MM.1S (cell line): ENCODE data around the gene CEP85.

ENCODE experiments used
- DNase-seq: peaks from one replicate; pipeline ENCODE4 v3.0.0-alpha.2; 2015
- H2AFZ ChIP-seq: fragments of 300-600 bp; sonication (generic); 2 replicates; pipeline ENCODE4 v1.6.0; 2016; ENCODE audit warnings: antibody characterized with exemption, low read length
- H3F3A ChIP-seq: fragments of 300-600 bp; sonication (generic); 2 replicates; pipeline ENCODE4 v1.6.1; 2016; ENCODE audit warnings: mild to moderate bottlenecking, antibody characterized with exemption, low read length, moderate library complexity, mixed read lengths; ENCODE audit not compliant: insufficient read depth
- H3K27ac ChIP-seq: fragments of 300-600 bp; sonication (generic); 2 replicates; pipeline ENCODE4 v1.5.1; 2016; ENCODE audit warnings: mild to moderate bottlenecking, low read length
- H3K27me3 ChIP-seq: fragments of 300-600 bp; sonication (generic); replicated peaks from 2 replicates; pipeline ENCODE4 v1.6.0; 2016; ENCODE audit warnings: low read length; ENCODE audit not compliant: insufficient read depth
- H3K36me3 ChIP-seq: fragments of 300-600 bp; sonication (generic); replicated peaks from 2 replicates; pipeline ENCODE4 v1.6.1; 2016; ENCODE audit warnings: mild to moderate bottlenecking, low read length, mixed read lengths; ENCODE audit not compliant: insufficient read depth
- H3K4me1 ChIP-seq: fragments of 300-600 bp; sonication (generic); 2 replicates; pipeline ENCODE4 v1.6.1; 2016; ENCODE audit warnings: low read length, mixed read lengths
- H3K4me2 ChIP-seq: fragments of 300-600 bp; sonication (generic); 2 replicates; pipeline ENCODE4 v1.6.0; 2016; ENCODE audit warnings: low read depth, low read length
- H3K4me3 ChIP-seq: fragments of 300-600 bp; sonication (generic); 2 replicates; pipeline ENCODE4 v1.5.1; 2016; ENCODE audit warnings: low read length, mixed read lengths
- H3K79me2 ChIP-seq: fragments of 300-600 bp; sonication (generic); 2 replicates; pipeline ENCODE4 v1.6.1; 2016; ENCODE audit warnings: mixed run types, low read length, mixed read lengths
- H3K9ac ChIP-seq: fragments of 300-600 bp; sonication (generic); 2 replicates; pipeline ENCODE4 v1.6.1; 2016; ENCODE audit warnings: low read length, mixed read lengths
- H3K9me2 ChIP-seq: fragments of 300-600 bp; sonication (generic); replicated peaks from 2 replicates; pipeline ENCODE4 v1.6.1; 2016; ENCODE audit warnings: mild to moderate bottlenecking, low read length, mixed read lengths; ENCODE audit not compliant: insufficient read depth
- H3K9me3 ChIP-seq: fragments of 300-600 bp; sonication (generic); replicated peaks from 2 replicates; pipeline ENCODE4 v1.6.1; 2016; ENCODE audit warnings: mild to moderate bottlenecking, low read length, mixed read lengths; ENCODE audit not compliant: insufficient read depth
- H4K20me1 ChIP-seq: fragments of 300-600 bp; sonication (generic); 2 replicates; pipeline ENCODE4 v1.6.1; 2016; ENCODE audit warnings: mild to moderate bottlenecking, low read length, moderate library complexity, mixed read lengths; ENCODE audit not compliant: insufficient read depth
- CTCF ChIP-seq: fragments of 300-600 bp; sonication (generic); IDR thresholded peaks from 2 replicates; pipeline ENCODE4 v1.5.1; 2016; ENCODE audit warnings: antibody characterized with exemption, low read length, mixed read lengths
- EZH2 ChIP-seq: fragments of 300-600 bp; sonication (generic); optimal IDR thresholded peaks from 2 replicates; pipeline ENCODE3; 2017; ENCODE audit warnings: low read depth, mild to moderate bottlenecking, antibody characterized with exemption, low read length, mixed read lengths
- EZH2phosphoT487 ChIP-seq: fragments of 300-600 bp; sonication (generic); IDR thresholded peaks from 2 replicates; pipeline ENCODE4 v1.6.1; 2018; ENCODE audit warnings: antibody characterized with exemption, low read length

CEP85 gene

GRCh38 chr1:26197301-26197700, 36.7 kb upstream of the CEP85 start:
- no peaks in the 10 kb centered on the region for H3K9me2 ChIP-seq
- H3K27ac ChIP-seq = no peak overlapping the region
- TF ChIP-seq EZH2 (no peak), EZH2phosphoT487 (no peak), CTCF (no peak)
- H3F3A ChIP-seq = no peaks in the 10 kb centered on the region
- H3K27me3 ChIP-seq = 0 out of 2 replicates have a peak, but pooled peaks cover 3% of the 10 kb centered on the region
- H3K4me2 ChIP-seq = no peak overlapping the region
- H3K4me1 ChIP-seq = peaks cover 13% of the 10 kb centered on the region
- H3K9me3 ChIP-seq = no peaks in the 10 kb centered on the region
- no peak overlapping the region for H2AFZ ChIP-seq
- no peaks in the 10 kb centered on the region for H3K36me3 ChIP-seq
- H4K20me1 ChIP-seq = no peaks in the 10 kb centered on the region
- H3K9ac ChIP-seq = no peak overlapping the region
- no peak overlapping the region for H3K4me3 ChIP-seq
- no peak for DNase-seq
- no peaks in the 10 kb centered on the region for H3K79me2 ChIP-seq

GRCh38 chr1:26197813-26198212, 36.2 kb upstream of the CEP85 start:
- peaks cover 13% of the 10 kb centered on the region for H3K4me1 ChIP-seq
- DNase-seq = no peak
- no peak overlapping the region for H2AFZ ChIP-seq
- H3K9me2 ChIP-seq = no peaks in the 10 kb centered on the region
- TF ChIP-seq CTCF (no peak), EZH2phosphoT487 (no peak), EZH2 (no peak)
- no peak overlapping the region for H3K9ac ChIP-seq
- no peak overlapping the region for H3K4me3 ChIP-seq
- 0 out of 2 replicates have a peak, but pooled peaks cover 3% of the 10 kb centered on the region for H3K27me3 ChIP-seq
- H3K79me2 ChIP-seq = no peaks in the 10 kb centered on the region
- no peak overlapping the region for H3K4me2 ChIP-seq
- H3K36me3 ChIP-seq = no peaks in the 10 kb centered on the region
- H3F3A ChIP-seq = no peaks in the 10 kb centered on the region
- no peaks in the 10 kb centered on the region for H3K9me3 ChIP-seq
- H3K27ac ChIP-seq = no peak overlapping the region
- H4K20me1 ChIP-seq = no peaks in the 10 kb centered on the region

GRCh38 chr1:26200413-26200812, 33.6 kb upstream of the CEP85 start:
- Histone ChIP-seq H3K4me1 (peaks cover 13% of the 10 kb centered on the region), H3K27me3 (no peaks in the 10 kb centered on the region), H3K4me2 (no peak overlapping the region), H3K9me2 (no peaks in the 10 kb centered on the region), H3K4me3 (no peak overlapping the region), H3K9ac (no peak overlapping the region), H3K9me3 (no peaks in the 10 kb centered on the region), H4K20me1 (no peaks in the 10 kb centered on the region), H3K36me3 (no peaks in the 10 kb centered on the region), H3F3A (no peaks in the 10 kb centered on the region), H2AFZ (no peak overlapping the region), H3K79me2 (no peaks in the 10 kb centered on the region), H3K27ac (no peak overlapping the region)
- no peak for DNase-seq
- no peak for TF ChIP-seq EZH2phosphoT487
- no peak for TF ChIP-seq EZH2
- TF ChIP-seq CTCF = no peak
